ENCODE results near the gene ST6GAL1.

- TF ChIP-seq CTCF (conservative IDR thresholded peaks at IDR 0.05): no peak
- TF ChIP-seq EZH2 (IDR thresholded peaks at IDR 0.05; ENCODE audit: low read depth): no peak
These were observed 108.9 kb downstream of the ST6GAL1 start for GRCh38 chr3:187039100-187039722.

Measured in PC-9 (cell line).